Measurements from ENCODE around the gene SPHK2.

GRCh38 chr19:48571378-48572162, 47.7 kb upstream of the SPHK2 start:
- TF ChIP-seq RBAK (tag by site-specific recombination; IDR thresholded peaks at IDR 0.05) (no peak), BCL11A (tag by site-specific recombination; IDR thresholded peaks at IDR 0.05; ENCODE audit: low read depth) (no peak), ZNF274 (IDR thresholded peaks at IDR 0.05; ENCODE audit: low read length) (no peak), ZNF274 (tag by site-specific recombination; IDR thresholded peaks at IDR 0.05; ENCODE audit: borderline replicate concordance) (no peak), SCRT2 (tag by site-specific recombination; IDR thresholded peaks at IDR 0.05) (no peak), ZSCAN4 (tag by site-specific recombination; IDR thresholded peaks at IDR 0.05) (no peak), ZNF776 (tag by site-specific recombination; IDR thresholded peaks at IDR 0.05; ENCODE audit: borderline replicate concordance) (no peak), ZNF324 (tag by site-specific recombination; IDR thresholded peaks at IDR 0.05) (no peak)
- TF ChIP-seq, protein P1, sequence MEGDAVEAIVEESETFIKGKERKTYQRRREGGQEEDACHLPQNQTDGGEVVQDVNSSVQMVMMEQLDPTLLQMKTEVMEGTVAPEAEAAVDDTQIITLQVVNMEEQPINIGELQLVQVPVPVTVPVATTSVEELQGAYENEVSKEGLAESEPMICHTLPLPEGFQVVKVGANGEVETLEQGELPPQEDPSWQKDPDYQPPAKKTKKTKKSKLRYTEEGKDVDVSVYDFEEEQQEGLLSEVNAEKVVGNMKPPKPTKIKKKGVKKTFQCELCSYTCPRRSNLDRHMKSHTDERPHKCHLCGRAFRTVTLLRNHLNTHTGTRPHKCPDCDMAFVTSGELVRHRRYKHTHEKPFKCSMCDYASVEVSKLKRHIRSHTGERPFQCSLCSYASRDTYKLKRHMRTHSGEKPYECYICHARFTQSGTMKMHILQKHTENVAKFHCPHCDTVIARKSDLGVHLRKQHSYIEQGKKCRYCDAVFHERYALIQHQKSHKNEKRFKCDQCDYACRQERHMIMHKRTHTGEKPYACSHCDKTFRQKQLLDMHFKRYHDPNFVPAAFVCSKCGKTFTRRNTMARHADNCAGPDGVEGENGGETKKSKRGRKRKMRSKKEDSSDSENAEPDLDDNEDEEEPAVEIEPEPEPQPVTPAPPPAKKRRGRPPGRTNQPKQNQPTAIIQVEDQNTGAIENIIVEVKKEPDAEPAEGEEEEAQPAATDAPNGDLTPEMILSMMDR (tag by site-specific recombination; IDR thresholded peaks at IDR 0.05) = no peak

Data from HEK293 (cell line).